Breast epithelium (tissue), 4 donors: ENCODE data around the gene ALG8. TPM values are rescaled to one million over a fixed set of nuclear protein-coding genes. Genes with fewer than 3 reads are reported as not detected.

Experiments used
- DNase-seq, 2 donors: peaks; one replicate each; pipeline ENCODE4 v3.0.0-alpha.2; 2019; ENCODE audit warnings: low spot score in 2 of 2
- H3K27ac ChIP-seq, 2 donors: fragments of 200-600 bp; sonication (generic) in 1 of 2; one replicate each; pipeline ENCODE4 v1.5.1; 2016 to 2019; ENCODE audit warnings: mild to moderate bottlenecking in 1 of 2
- H3K27me3 ChIP-seq, 2 donors: fragments of 200-600 bp; sonication (generic) in 1 of 2; one replicate each; pipeline versions ENCODE4 v1.5.1 to v1.6.0; 2017 to 2019; ENCODE audit warnings: control low read depth in 1 of 2, mild to moderate bottlenecking in 1 of 2
- H3K36me3 ChIP-seq: fragments of 200-600 bp; one replicate; pipeline ENCODE4 v1.5.1; 2019
- H3K4me1 ChIP-seq, 2 donors: fragments of 200-600 bp; sonication (generic); one replicate each; pipeline ENCODE4 v1.5.1; 2016 to 2019; ENCODE audit warnings: control low read depth in 1 of 2
- H3K4me3 ChIP-seq, 3 donors: fragments of 200-600 bp; sonication (generic); 1 replicate in 2 of 3; 2 replicates in 1 of 3; pipeline ENCODE4 v1.5.1; 2016 to 2019; ENCODE audit warnings: mild to moderate bottlenecking in 3 of 3, moderate library complexity in 2 of 3
- H3K9me3 ChIP-seq, 2 donors: fragments of 200-600 bp; sonication (generic) in 1 of 2; one replicate each; pipeline ENCODE4 v1.5.1; 2016 to 2019; ENCODE audit warnings: control low read depth in 1 of 2
- CTCF ChIP-seq, 3 donors: fragments of 450-650 bp; IDR thresholded peaks; one replicate each; pipeline ENCODE4 v1.5.1; 2016 to 2017; ENCODE audit warnings: antibody characterized with exemption in 3 of 3, mild to moderate bottlenecking in 3 of 3, moderate library complexity in 3 of 3
- POLR2A ChIP-seq: fragments of 450-650 bp; IDR thresholded peaks from one replicate; pipeline ENCODE4 v1.6.1; 2016; ENCODE audit warnings: antibody characterized with exemption, mild to moderate bottlenecking, moderate library complexity
- POLR2AphosphoS5 ChIP-seq, 3 donors: sonication (generic); formaldehyde crosslinking; IDR thresholded peaks; one replicate each; pipeline ENCODE4 v1.6.1; 2017; ENCODE audit warnings: antibody characterized with exemption in 3 of 3
- intact Hi-C: fragments of 100-400 bp; cut with DNase I; formaldehyde crosslinking; loops from one replicate; pipeline ENCODE4 v1.15.1; 2023; ENCODE audit warnings: low total_unique reads
- total RNA-seq, 3 donors: library from RNA; depleted of rRNA; stranded (reverse); fragments of >200 nt; gene quantifications; one replicate each; pipeline ENCODE4 v1.1.0, GENCODE V29; 2016

ALG8 gene
- total RNA-seq, 3 donors from 2014 or later = 25.9 to 46.8 (median 36.7) TPM

DNA sequence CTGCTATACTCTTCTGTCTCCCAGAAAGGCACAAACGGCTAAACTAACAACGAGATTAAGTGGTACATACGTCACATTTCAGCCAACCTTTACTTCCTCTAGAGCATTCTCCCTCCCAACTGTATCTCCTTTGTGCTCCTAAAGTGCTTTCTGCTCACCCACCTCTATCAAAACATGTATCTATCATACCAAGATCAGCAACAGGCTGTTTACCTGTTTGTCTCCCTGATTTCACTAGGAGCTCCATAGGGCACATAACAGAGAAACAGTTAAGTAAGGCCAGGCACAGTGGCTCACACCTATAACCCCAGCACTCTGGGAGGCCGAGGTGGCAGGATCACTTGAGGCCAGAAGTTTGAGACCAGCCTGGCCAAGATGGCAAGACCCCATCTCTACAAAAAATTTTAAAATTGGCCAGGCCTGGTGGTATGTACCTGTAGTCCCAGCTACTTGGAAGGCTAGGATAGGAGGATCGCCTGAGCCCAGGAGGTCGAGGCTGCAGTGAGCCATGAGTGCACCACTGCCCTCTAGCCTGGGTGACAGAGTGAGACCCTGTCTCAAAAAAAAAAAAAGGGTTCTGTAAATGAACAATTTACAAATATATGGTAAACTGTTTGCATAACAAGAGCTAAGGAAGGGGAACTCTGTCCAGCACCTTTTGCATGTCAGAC is 62.6 kb downstream of the ALG8 start:
- Histone ChIP-seq H3K36me3 (no peaks in the 10 kb centered on the region), H3K9me3 (no peaks in the 10 kb centered on the region), H3K4me1 (peaks cover 0 to 9% of the 10 kb centered on the region in 2 donors), H3K27ac (no peak overlapping the region), H3K4me3 (no peak overlapping the region), H3K27me3 (no peaks in the 10 kb centered on the region)
- no peak for DNase-seq
- TF ChIP-seq POLR2AphosphoS5 (IDR thresholded peaks at IDR 0.05) = no peak
- TF ChIP-seq CTCF (IDR thresholded peaks at IDR 0.05) = no peak
- no peak for TF ChIP-seq POLR2A
- intact Hi-C loops = no loop called here

GRCh38 chr11:78074756-78075155 is 64.7 kb downstream of the ALG8 start:
- Histone ChIP-seq H3K36me3 (no peaks in the 10 kb centered on the region), H3K27me3 (no peaks in the 10 kb centered on the region), H3K9me3 (no peaks in the 10 kb centered on the region), H3K27ac (no peak overlapping the region), H3K4me3 (no peak overlapping the region), H3K4me1 (peaks cover 0 to 9% of the 10 kb centered on the region in 2 donors)
- intact Hi-C loops = no loop called here
- TF ChIP-seq CTCF (IDR thresholded peaks at IDR 0.05) (no peak), POLR2AphosphoS5 (IDR thresholded peaks at IDR 0.05) (no peak), POLR2A (no peak)
- no peak for DNase-seq

GRCh38 chr11:78072455-78072854 is 67.0 kb downstream of the ALG8 start:
- intact Hi-C loops = no loop called here
- Histone ChIP-seq H3K27me3 (no peaks in the 10 kb centered on the region), H3K27ac (no peak overlapping the region), H3K36me3 (no peaks in the 10 kb centered on the region), H3K9me3 (no peaks in the 10 kb centered on the region), H3K4me3 (no peak overlapping the region), H3K4me1 (peaks cover 0 to under 1% of the 10 kb centered on the region in 2 donors)
- TF ChIP-seq POLR2AphosphoS5 (IDR thresholded peaks at IDR 0.05) (no peak), POLR2A (no peak), CTCF (IDR thresholded peaks at IDR 0.05) (no peak)
- no peak for DNase-seq

DNA sequence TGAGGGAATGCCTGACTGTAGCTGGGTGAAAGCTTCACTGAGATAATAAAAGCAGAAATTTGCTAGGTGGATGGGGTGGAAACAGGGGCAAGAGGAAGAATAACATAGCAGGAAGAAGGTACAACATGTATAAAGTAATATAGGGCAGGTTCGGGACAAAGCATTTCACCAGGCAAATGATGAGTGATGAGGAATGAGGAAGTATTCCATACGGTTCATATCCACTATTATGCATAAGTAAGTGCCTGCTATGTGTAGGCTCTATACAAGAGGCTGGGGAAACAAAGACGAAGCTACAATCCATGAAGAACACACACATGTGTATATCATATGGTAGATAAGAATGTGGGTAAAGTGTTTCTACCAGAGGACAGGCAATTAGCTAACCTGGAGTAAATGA is 67.7 kb downstream of the ALG8 start:
- TF ChIP-seq POLR2AphosphoS5 (IDR thresholded peaks at IDR 0.05) (no peak), CTCF (IDR thresholded peaks at IDR 0.05) (no peak), POLR2A (no peak)
- intact Hi-C loops = no loop called here
- H3K4me1 ChIP-seq = no peaks in the 10 kb centered on the region
- H3K9me3 ChIP-seq = no peaks in the 10 kb centered on the region
- no peak overlapping the region for H3K27ac ChIP-seq
- H3K4me3 ChIP-seq = no peak overlapping the region
- no peak for DNase-seq
- no peaks in the 10 kb centered on the region for H3K27me3 ChIP-seq
- no peaks in the 10 kb centered on the region for H3K36me3 ChIP-seq

- no peak overlapping the region for H3K4me3 ChIP-seq
- no peaks in the 10 kb centered on the region for H3K4me1 ChIP-seq
- intact Hi-C loops = no loop called here
- no peak overlapping the region for H3K27ac ChIP-seq
- DNase-seq = no peak
- H3K9me3 ChIP-seq = no peaks in the 10 kb centered on the region
- no peak for TF ChIP-seq POLR2A
- no peak for TF ChIP-seq POLR2AphosphoS5 (IDR thresholded peaks at IDR 0.05)
- no peak for TF ChIP-seq CTCF (IDR thresholded peaks at IDR 0.05)
- no peaks in the 10 kb centered on the region for H3K27me3 ChIP-seq
- H3K36me3 ChIP-seq = no peaks in the 10 kb centered on the region
Measured at GRCh38 chr11:78070621-78071020, 68.8 kb downstream of the ALG8 start.
